ENCODE measurements around the gene CFAP20. TPM values are rescaled to one million over a fixed set of nuclear protein-coding genes. Genes with fewer than 3 reads are reported as not detected.

The CFAP20 gene
- total and polyA plus RNA-seq, 2 experiments from 2014 or later: 71.6 to 74.6 TPM

GRCh38 chr16:58105631-58106030 lies 23.6 kb downstream of the CFAP20 start:
- WGBS (ENCODE audit: low lambda C conversion rate, missing lambda C conversion rate): 6% methylated on average over 1 of the region's 1 CpG
- no peaks in the 10 kb centered on the region for H3K4me1 ChIP-seq (ENCODE audit: insufficient read depth)
- peak; percentile 42 for DNase-seq (ENCODE audit: low spot score)
- no peaks in the 10 kb centered on the region for H3K9me2 ChIP-seq (replicated peaks; ENCODE audit: insufficient read depth)
- H3K4me2 ChIP-seq: no peak overlapping the region
- H4K20me1 ChIP-seq (ENCODE audit: insufficient read depth, poor library complexity, severe bottlenecking): no peaks in the 10 kb centered on the region
- no peak overlapping the region for H2AFZ ChIP-seq
- H3K9me3 ChIP-seq (ENCODE audit: low read depth): no peaks in the 10 kb centered on the region
- no peak overlapping the region for H3K27ac ChIP-seq
- no peaks in the 10 kb centered on the region for H3K27me3 ChIP-seq
- no peaks in the 10 kb centered on the region for H3K79me2 ChIP-seq
- no peaks in the 10 kb centered on the region for H3K36me3 ChIP-seq (replicated peaks; ENCODE audit: insufficient read depth, low read depth)
- no peak for TF ChIP-seq EZH2phosphoT487 (IDR thresholded peaks at IDR 0.05; ENCODE audit: low read depth, severe bottlenecking, unreplicated experiment)
- TF ChIP-seq CTCF (IDR thresholded peaks at IDR 0.05; ENCODE audit: poor library complexity): no peak
- no peak for TF ChIP-seq EZH2 (IDR thresholded peaks at IDR 0.05; ENCODE audit: borderline replicate concordance)
- no peak overlapping the region for H3K4me3 ChIP-seq

GRCh38 chr16:58102665-58103392 lies 26.4 kb downstream of the CFAP20 start:
- no peaks in the 10 kb centered on the region for H4K20me1 ChIP-seq (ENCODE audit: insufficient read depth, poor library complexity, severe bottlenecking)
- H3K4me1 ChIP-seq (ENCODE audit: insufficient read depth): no peaks in the 10 kb centered on the region
- no peak for DNase-seq (ENCODE audit: low spot score)
- no peaks in the 10 kb centered on the region for H3K9me3 ChIP-seq (ENCODE audit: low read depth)
- 81% methylated on average over 15 of the region's 15 CpGs for WGBS (ENCODE audit: low lambda C conversion rate, missing lambda C conversion rate)
- H3K27ac ChIP-seq: no peak overlapping the region
- no peaks in the 10 kb centered on the region for H3K36me3 ChIP-seq (replicated peaks; ENCODE audit: insufficient read depth, low read depth)
- TF ChIP-seq EZH2phosphoT487 (IDR thresholded peaks at IDR 0.05; ENCODE audit: low read depth, severe bottlenecking, unreplicated experiment) (no peak), EZH2 (IDR thresholded peaks at IDR 0.05; ENCODE audit: borderline replicate concordance) (no peak), CTCF (IDR thresholded peaks at IDR 0.05; ENCODE audit: poor library complexity) (no peak)
- no peaks in the 10 kb centered on the region for H3K9me2 ChIP-seq (replicated peaks; ENCODE audit: insufficient read depth)
- H3K27me3 ChIP-seq: no peaks in the 10 kb centered on the region
- no peaks in the 10 kb centered on the region for H3K79me2 ChIP-seq
- H3K4me2 ChIP-seq: no peak overlapping the region
- no peak overlapping the region for H2AFZ ChIP-seq
- no peak overlapping the region for H3K4me3 ChIP-seq

DNA sequence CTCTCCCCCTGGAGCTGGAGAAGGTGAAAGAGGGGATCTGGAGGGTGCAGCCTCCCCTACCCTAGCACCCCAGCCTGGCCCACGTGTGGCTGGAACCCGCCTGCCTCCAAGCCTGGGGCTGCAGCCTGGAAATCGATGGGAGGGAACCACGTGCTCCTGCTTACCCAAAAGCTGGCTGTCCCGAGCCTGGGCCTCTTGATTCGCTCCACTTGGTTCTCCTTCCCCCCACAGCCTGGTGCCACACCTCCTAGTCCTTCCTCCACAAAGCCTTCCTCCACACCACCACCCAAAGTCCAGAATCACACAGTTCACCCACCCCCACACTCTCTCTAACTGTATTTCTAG lies 29.3 kb downstream of the CFAP20 start:
- no peaks in the 10 kb centered on the region for H3K27me3 ChIP-seq
- no peaks in the 10 kb centered on the region for H3K9me3 ChIP-seq (ENCODE audit: low read depth)
- no peaks in the 10 kb centered on the region for H3K4me1 ChIP-seq (ENCODE audit: insufficient read depth)
- no peaks in the 10 kb centered on the region for H4K20me1 ChIP-seq (ENCODE audit: insufficient read depth, poor library complexity, severe bottlenecking)
- H3K4me2 ChIP-seq: no peak overlapping the region
- no peaks in the 10 kb centered on the region for H3K79me2 ChIP-seq
- no peaks in the 10 kb centered on the region for H3K36me3 ChIP-seq (replicated peaks; ENCODE audit: insufficient read depth, low read depth)
- H2AFZ ChIP-seq: no peak overlapping the region
- no peak for DNase-seq (ENCODE audit: low spot score)
- no peaks in the 10 kb centered on the region for H3K9me2 ChIP-seq (replicated peaks; ENCODE audit: insufficient read depth)
- no peak overlapping the region for H3K27ac ChIP-seq
- H3K4me3 ChIP-seq: no peak overlapping the region
- WGBS (ENCODE audit: low lambda C conversion rate, missing lambda C conversion rate): 84% methylated on average over 6 of the region's 6 CpGs
- no peak for TF ChIP-seq EZH2phosphoT487 (IDR thresholded peaks at IDR 0.05; ENCODE audit: low read depth, severe bottlenecking, unreplicated experiment)
- no peak for TF ChIP-seq EZH2 (IDR thresholded peaks at IDR 0.05; ENCODE audit: borderline replicate concordance)
- no peak for TF ChIP-seq CTCF (IDR thresholded peaks at IDR 0.05; ENCODE audit: poor library complexity)
